Neutrophil (primary cell): ENCODE results near the gene TMEM132C.

Source experiments
- H3K27ac ChIP-seq: fragments of 200-600 bp; sonication (generic); 2 replicates; pipeline ENCODE4 v1.5.1; 2016; ENCODE audit warnings: mild to moderate bottlenecking, moderate library complexity
- H3K27me3 ChIP-seq: fragments of 200-600 bp; sonication (generic); 2 replicates; pipeline ENCODE4 v1.6.0; 2016; ENCODE audit warnings: mild to moderate bottlenecking
- H3K36me3 ChIP-seq: fragments of 200-600 bp; sonication (generic); 2 replicates; pipeline ENCODE4 v1.5.1; 2017
- H3K4me1 ChIP-seq, 2 experiments: fragments of 200-600 bp in 1 of 2; sonication (generic) in 1 of 2; 1 replicate in 1 of 2; 2 replicates in 1 of 2; pipeline versions ENCODE4 v1.5.1 to v1.6.1; 2013 to 2016; ENCODE audit warnings: low read depth in 1 of 2, low read length in 1 of 2, mild to moderate bottlenecking in 1 of 2, moderate library complexity in 1 of 2; ENCODE audit not compliant: control insufficient read depth in 1 of 2, insufficient read depth in 1 of 2
- H3K4me3 ChIP-seq, 2 experiments: fragments of 200-600 bp in 1 of 2; sonication (generic) in 1 of 2; 1 replicate in 1 of 2; 2 replicates in 1 of 2; pipeline ENCODE4 v1.5.1; 2013 to 2016; ENCODE audit warnings: low read depth in 1 of 2, low read length in 1 of 2, mild to moderate bottlenecking in 1 of 2, moderate library complexity in 1 of 2
- H3K9me3 ChIP-seq: fragments of 200-600 bp; sonication (generic); 2 replicates; pipeline ENCODE4 v1.5.1; 2016
- TF ChIP-seq, protein P1 (sequence below): fragments of 200-600 bp; sonication (generic); IDR thresholded peaks from 2 replicates; pipeline ENCODE4 v1.5.1; 2016; ENCODE audit warnings: antibody characterized with exemption

Gene TMEM132C

GRCh38 chr12:128699106-128699505 is 432.1 kb downstream of the TMEM132C start:
- no peaks in the 10 kb centered on the region for H3K27me3 ChIP-seq
- H3K9me3 ChIP-seq: no peaks in the 10 kb centered on the region
- TF ChIP-seq, protein P1, sequence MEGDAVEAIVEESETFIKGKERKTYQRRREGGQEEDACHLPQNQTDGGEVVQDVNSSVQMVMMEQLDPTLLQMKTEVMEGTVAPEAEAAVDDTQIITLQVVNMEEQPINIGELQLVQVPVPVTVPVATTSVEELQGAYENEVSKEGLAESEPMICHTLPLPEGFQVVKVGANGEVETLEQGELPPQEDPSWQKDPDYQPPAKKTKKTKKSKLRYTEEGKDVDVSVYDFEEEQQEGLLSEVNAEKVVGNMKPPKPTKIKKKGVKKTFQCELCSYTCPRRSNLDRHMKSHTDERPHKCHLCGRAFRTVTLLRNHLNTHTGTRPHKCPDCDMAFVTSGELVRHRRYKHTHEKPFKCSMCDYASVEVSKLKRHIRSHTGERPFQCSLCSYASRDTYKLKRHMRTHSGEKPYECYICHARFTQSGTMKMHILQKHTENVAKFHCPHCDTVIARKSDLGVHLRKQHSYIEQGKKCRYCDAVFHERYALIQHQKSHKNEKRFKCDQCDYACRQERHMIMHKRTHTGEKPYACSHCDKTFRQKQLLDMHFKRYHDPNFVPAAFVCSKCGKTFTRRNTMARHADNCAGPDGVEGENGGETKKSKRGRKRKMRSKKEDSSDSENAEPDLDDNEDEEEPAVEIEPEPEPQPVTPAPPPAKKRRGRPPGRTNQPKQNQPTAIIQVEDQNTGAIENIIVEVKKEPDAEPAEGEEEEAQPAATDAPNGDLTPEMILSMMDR: no peak
- no peak overlapping the region for H3K27ac ChIP-seq
- H3K4me3 ChIP-seq: no peak overlapping the region
- no peaks in the 10 kb centered on the region for H3K4me1 ChIP-seq
- no peaks in the 10 kb centered on the region for H3K36me3 ChIP-seq

- H3K36me3 ChIP-seq: no peaks in the 10 kb centered on the region
- H3K9me3 ChIP-seq: no peaks in the 10 kb centered on the region
- H3K27ac ChIP-seq: no peak overlapping the region
- TF ChIP-seq, protein P1: no peak
- H3K4me3 ChIP-seq: no peak overlapping the region
- H3K27me3 ChIP-seq: no peaks in the 10 kb centered on the region
- H3K4me1 ChIP-seq: no peaks in the 10 kb centered on the region
Measured at GRCh38 chr12:128702371-128702770, 435.4 kb downstream of the TMEM132C start.

DNA sequence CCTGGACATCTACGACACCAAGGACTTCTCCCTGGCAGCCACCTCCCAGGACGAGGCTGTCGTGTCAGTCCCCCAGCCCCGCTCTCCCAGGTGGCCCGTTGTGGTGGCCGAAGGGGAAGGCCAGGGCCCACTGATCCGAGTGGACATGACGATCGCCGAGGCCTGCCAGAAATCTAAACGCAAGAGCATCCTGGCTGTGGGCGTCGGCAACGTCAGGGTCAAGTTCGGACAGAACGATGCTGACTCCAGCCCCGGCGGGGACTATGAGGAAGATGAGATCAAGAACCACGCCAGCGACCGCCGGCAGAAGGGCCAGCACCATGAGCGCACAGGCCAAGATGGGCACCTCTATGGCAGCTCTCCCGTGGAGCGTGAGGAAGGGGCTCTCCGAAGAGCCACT is 438.2 kb downstream of the TMEM132C start:
- Histone ChIP-seq H3K4me3 (no peak overlapping the region), H3K27ac (no peak overlapping the region), H3K9me3 (no peaks in the 10 kb centered on the region), H3K27me3 (no peaks in the 10 kb centered on the region), H3K4me1 (no peaks in the 10 kb centered on the region), H3K36me3 (no peaks in the 10 kb centered on the region)
- TF ChIP-seq, protein P1: no peak

DNA sequence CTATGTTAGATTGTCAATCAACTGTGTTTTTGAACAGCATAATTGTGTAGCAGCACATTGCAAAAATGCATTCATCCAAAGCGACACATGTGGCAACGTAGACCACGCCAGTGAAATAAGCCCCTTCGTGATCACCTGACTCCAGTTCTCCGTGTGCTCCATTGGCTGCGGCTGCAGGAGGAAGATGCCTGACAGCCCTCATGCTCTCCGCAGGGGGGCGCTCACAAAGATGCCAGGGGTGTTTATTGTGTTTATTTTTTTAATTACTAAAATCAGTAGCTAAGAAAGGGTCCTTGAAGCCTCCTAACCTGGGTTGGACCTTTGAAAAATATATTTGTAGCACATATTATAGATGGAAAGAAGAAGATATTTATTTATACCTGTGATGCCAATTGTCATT is 440.5 kb downstream of the TMEM132C start:
- no peaks in the 10 kb centered on the region for H3K4me1 ChIP-seq
- no peak overlapping the region for H3K27ac ChIP-seq
- no peaks in the 10 kb centered on the region for H3K27me3 ChIP-seq
- no peaks in the 10 kb centered on the region for H3K36me3 ChIP-seq
- H3K4me3 ChIP-seq: no peak overlapping the region
- TF ChIP-seq, protein P1: no peak
- no peaks in the 10 kb centered on the region for H3K9me3 ChIP-seq

GRCh38 chr12:128708789-128709188 is 441.8 kb downstream of the TMEM132C start:
- no peaks in the 10 kb centered on the region for H3K9me3 ChIP-seq
- TF ChIP-seq, protein P1: no peak
- no peaks in the 10 kb centered on the region for H3K4me1 ChIP-seq
- H3K36me3 ChIP-seq: no peaks in the 10 kb centered on the region
- no peak overlapping the region for H3K27ac ChIP-seq
- no peaks in the 10 kb centered on the region for H3K27me3 ChIP-seq
- H3K4me3 ChIP-seq: no peak overlapping the region

- no peaks in the 10 kb centered on the region for H3K27me3 ChIP-seq
- no peak overlapping the region for H3K27ac ChIP-seq
- no peaks in the 10 kb centered on the region for H3K9me3 ChIP-seq
- TF ChIP-seq, protein P1: no peak
- no peaks in the 10 kb centered on the region for H3K4me1 ChIP-seq
- no peaks in the 10 kb centered on the region for H3K36me3 ChIP-seq
- H3K4me3 ChIP-seq: no peak overlapping the region
Measured at GRCh38 chr12:128709660-128710059, 442.7 kb downstream of the TMEM132C start.
